ENCODE measurements around the gene TLR10. TPM values are rescaled to one million over a fixed set of nuclear protein-coding genes. Genes with fewer than 3 reads are reported as not detected.

Gene TLR10
- total RNA-seq, 1 experiment from 2014 or later: not detected

DNA sequence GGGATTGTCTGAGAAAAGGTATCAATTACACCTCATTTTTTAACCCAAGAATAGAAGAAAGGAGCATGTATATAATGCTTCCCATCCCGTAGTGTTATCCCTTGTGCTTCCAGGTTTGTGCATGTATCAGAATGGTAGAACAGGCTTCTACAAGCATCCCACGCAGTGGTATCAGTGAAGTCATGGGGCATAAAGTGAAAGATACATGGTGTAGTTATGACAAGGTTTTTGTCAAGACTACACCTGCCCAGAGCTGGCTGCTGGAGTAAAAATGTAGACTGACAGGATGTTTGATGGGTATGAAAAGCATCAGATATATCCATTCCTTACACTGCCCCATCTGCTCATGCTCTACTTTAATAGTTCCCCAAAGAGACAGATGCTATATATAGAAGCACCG, 12.3 kb upstream of the TLR10 start:
- TF ChIP-seq EZH2 (IDR thresholded peaks at IDR 0.05; ENCODE audit: low read depth): no peak
- TF ChIP-seq, protein P1, sequence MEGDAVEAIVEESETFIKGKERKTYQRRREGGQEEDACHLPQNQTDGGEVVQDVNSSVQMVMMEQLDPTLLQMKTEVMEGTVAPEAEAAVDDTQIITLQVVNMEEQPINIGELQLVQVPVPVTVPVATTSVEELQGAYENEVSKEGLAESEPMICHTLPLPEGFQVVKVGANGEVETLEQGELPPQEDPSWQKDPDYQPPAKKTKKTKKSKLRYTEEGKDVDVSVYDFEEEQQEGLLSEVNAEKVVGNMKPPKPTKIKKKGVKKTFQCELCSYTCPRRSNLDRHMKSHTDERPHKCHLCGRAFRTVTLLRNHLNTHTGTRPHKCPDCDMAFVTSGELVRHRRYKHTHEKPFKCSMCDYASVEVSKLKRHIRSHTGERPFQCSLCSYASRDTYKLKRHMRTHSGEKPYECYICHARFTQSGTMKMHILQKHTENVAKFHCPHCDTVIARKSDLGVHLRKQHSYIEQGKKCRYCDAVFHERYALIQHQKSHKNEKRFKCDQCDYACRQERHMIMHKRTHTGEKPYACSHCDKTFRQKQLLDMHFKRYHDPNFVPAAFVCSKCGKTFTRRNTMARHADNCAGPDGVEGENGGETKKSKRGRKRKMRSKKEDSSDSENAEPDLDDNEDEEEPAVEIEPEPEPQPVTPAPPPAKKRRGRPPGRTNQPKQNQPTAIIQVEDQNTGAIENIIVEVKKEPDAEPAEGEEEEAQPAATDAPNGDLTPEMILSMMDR (conservative IDR thresholded peaks at IDR 0.05): no peak
- BruUV-seq (replicated peaks): no TSS peak
- Histone ChIP-seq H3K27ac (no peak overlapping the region), H2AFZ (no peak overlapping the region), H3K79me2 (ENCODE audit: low read depth) (no peaks in the 10 kb centered on the region), H3K4me3 (no peak overlapping the region), H3K36me3 (ENCODE audit: low read depth) (no peaks in the 10 kb centered on the region), H3F3A (ENCODE audit: insufficient read depth, low read depth) (no peaks in the 10 kb centered on the region), H4K20me1 (ENCODE audit: insufficient read depth) (no peaks in the 10 kb centered on the region), H3K9me2 (ENCODE audit: insufficient read depth) (no peaks in the 10 kb centered on the region), H3K4me1 (replicated peaks; ENCODE audit: insufficient read depth) (no peaks in the 10 kb centered on the region), H3K4me2 (no peak overlapping the region), H3K9me3 (ENCODE audit: insufficient read depth, low read depth) (no peaks in the 10 kb centered on the region), H3K27me3 (ENCODE audit: insufficient read depth, low read depth) (no peaks in the 10 kb centered on the region)
- DNase-seq: no peak
- ChIA-PET POLR2A (ENCODE audit: unreplicated experiment) (no interaction called here), CTCF (interaction anchor here (0.7 kb wide), 1 partner anchor 12 kb away, joined by 4 read pairs; the partner anchor contains the start of gene TLR10)
- intact Hi-C loops (cut with micrococcal nuclease; ENCODE audit: unreplicated experiment): no loop called here

GRCh38 chr4:38794051-38794450, 11.3 kb upstream of the TLR10 start:
- Histone ChIP-seq H3K4me3 (no peak overlapping the region), H2AFZ (no peak overlapping the region), H3K4me1 (replicated peaks; ENCODE audit: insufficient read depth) (no peaks in the 10 kb centered on the region), H3K27ac (no peak overlapping the region), H3K27me3 (ENCODE audit: insufficient read depth, low read depth) (no peaks in the 10 kb centered on the region), H3K9me2 (ENCODE audit: insufficient read depth) (no peaks in the 10 kb centered on the region), H3F3A (ENCODE audit: insufficient read depth, low read depth) (no peaks in the 10 kb centered on the region), H3K36me3 (ENCODE audit: low read depth) (no peaks in the 10 kb centered on the region), H3K9me3 (ENCODE audit: insufficient read depth, low read depth) (no peaks in the 10 kb centered on the region), H4K20me1 (ENCODE audit: insufficient read depth) (no peaks in the 10 kb centered on the region), H3K79me2 (ENCODE audit: low read depth) (no peaks in the 10 kb centered on the region), H3K4me2 (no peak overlapping the region)
- no peak for TF ChIP-seq EZH2 (IDR thresholded peaks at IDR 0.05; ENCODE audit: low read depth)
- TF ChIP-seq, protein P1 (conservative IDR thresholded peaks at IDR 0.05): no peak
- intact Hi-C loops (cut with micrococcal nuclease; ENCODE audit: unreplicated experiment): no loop called here
- ChIA-PET CTCF (interaction anchor here (0.7 to 0.9 kb wide), 2 partner anchors 34 to 48 kb away, joined by 3 to 4 read pairs; no protein-coding TSS in a partner anchor), POLR2A (ENCODE audit: unreplicated experiment) (no interaction called here)
- no TSS peak for BruUV-seq (replicated peaks)
- DNase-seq: no peak

DNA sequence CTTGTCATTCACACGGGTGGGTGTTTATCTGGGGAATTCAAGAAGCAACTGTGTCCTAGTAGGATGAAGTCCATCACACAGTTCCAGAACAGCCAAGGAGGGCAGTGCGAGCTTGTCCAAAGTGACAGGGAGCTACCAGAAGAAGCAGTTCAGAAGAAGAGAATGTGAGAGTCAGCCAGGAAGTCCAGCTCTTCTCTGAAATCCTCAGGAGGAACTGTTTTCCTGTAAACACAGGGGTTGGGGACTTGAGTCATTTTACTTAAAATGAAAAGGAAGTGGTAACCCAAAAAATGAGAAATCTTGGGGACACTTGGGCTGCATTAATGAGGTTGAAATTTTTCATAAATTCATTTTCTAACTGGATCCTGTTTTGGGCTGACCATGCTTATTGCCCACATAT, 8.2 kb upstream of the TLR10 start:
- no peak overlapping the region for H3K4me2 ChIP-seq
- no TSS peak for BruUV-seq (replicated peaks)
- H3K79me2 ChIP-seq (ENCODE audit: low read depth): no peaks in the 10 kb centered on the region
- TF ChIP-seq EZH2 (IDR thresholded peaks at IDR 0.05; ENCODE audit: low read depth): no peak
- TF ChIP-seq, protein P1 (conservative IDR thresholded peaks at IDR 0.05): no peak
- no peaks in the 10 kb centered on the region for H3K4me1 ChIP-seq (replicated peaks; ENCODE audit: insufficient read depth)
- no peaks in the 10 kb centered on the region for H3F3A ChIP-seq (ENCODE audit: insufficient read depth, low read depth)
- CTCF ChIA-PET: no interaction called here
- H3K9me2 ChIP-seq (ENCODE audit: insufficient read depth): no peaks in the 10 kb centered on the region
- no peak overlapping the region; the same call in 1 of the 2 replicates for H2AFZ ChIP-seq
- POLR2A ChIA-PET (ENCODE audit: unreplicated experiment): interaction anchor here (0.6 kb wide), 1 partner anchor 468 kb away, joined by 16 read pairs; no protein-coding TSS in a partner anchor
- intact Hi-C loops (cut with micrococcal nuclease; ENCODE audit: unreplicated experiment): no loop called here
- H3K36me3 ChIP-seq (ENCODE audit: low read depth): no peaks in the 10 kb centered on the region
- no peak overlapping the region for H3K27ac ChIP-seq
- H3K27me3 ChIP-seq (ENCODE audit: insufficient read depth, low read depth): no peaks in the 10 kb centered on the region
- H4K20me1 ChIP-seq (ENCODE audit: insufficient read depth): no peaks in the 10 kb centered on the region
- H3K4me3 ChIP-seq: no peak overlapping the region
- H3K9me3 ChIP-seq (ENCODE audit: insufficient read depth, low read depth): no peaks in the 10 kb centered on the region
- no peak for DNase-seq
